ENCODE results near the gene TLE6. TPM values are rescaled to one million over a fixed set of nuclear protein-coding genes. Genes with fewer than 3 reads are reported as not detected.

The TLE6 gene
- total and polyA plus RNA-seq, 2 of the 13 experiments (the other 11 are each of a cell fraction or from before 2014, with no cell fraction given), result 0.24 to 5.5 TPM

DNA sequence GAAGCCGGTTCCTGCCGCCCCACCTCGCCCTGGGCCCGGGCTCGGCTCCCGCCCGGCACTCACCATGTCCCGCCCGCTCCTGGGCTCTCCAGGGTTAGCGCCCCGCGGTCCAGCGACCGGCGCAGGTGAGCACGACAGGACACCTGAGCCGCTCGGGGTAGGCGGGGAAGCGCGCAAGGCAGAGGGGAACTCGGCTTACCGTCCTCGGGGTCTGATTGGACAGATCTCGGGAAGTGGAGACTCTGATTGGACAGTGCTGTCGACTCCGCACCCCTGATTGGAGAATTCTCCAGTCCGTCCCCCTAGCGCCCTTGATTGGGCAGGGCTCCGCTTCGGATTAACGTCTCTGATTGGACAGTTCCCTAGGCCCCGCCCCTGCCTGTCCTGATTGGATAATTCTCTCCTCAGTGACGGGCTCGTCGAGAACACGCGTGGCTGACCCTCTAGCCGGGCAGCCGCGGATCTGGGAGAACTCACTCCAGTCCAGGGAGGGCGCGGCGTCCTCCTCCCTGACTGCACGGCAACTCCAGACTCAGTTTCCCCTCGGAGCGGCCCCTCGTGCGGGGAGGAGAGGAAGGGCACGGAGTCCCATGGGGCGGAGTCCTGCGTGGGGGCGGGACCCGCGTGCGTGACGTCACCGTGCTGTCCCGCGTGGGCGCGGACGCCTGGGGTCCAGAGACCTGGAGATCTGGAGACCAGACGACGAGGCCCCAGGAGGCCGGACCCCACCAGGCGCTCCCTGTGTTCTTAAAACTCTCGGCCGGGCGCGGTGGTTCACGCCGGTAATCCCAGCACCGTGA, 32.4 kb upstream of the TLE6 start, which contains the start of gene ZNF77 (continued):
- no peak for TF ChIP-seq JUNB (CRISPR knock-in tag; IDR thresholded peaks at IDR 0.05; ENCODE audit: borderline replicate concordance)
- 0 out of 2 replicates have a peak, but pooled peaks have one; percentile 29 for TF ChIP-seq ZNF367 (CRISPR knock-in tag; IDR thresholded peaks at IDR 0.05; ENCODE audit: borderline replicate concordance)
- TF ChIP-seq, protein P1, sequence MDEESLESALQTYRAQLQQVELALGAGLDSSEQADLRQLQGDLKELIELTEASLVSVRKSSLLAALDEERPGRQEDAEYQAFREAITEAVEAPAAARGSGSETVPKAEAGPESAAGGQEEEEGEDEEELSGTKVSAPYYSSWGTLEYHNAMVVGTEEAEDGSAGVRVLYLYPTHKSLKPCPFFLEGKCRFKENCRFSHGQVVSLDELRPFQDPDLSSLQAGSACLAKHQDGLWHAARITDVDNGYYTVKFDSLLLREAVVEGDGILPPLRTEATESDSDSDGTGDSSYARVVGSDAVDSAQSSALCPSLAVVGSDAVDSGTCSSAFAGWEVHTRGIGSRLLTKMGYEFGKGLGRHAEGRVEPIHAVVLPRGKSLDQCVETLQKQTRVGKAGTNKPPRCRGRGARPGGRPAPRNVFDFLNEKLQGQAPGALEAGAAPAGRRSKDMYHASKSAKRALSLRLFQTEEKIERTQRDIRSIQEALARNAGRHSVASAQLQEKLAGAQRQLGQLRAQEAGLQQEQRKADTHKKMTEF (CRISPR knock-in tag; IDR thresholded peaks at IDR 0.05), result peak; percentile 89
- TF ChIP-seq HIVEP1 (CRISPR knock-in tag; IDR thresholded peaks at IDR 0.05), result peak; percentile 77
- TF ChIP-seq ZNF510 (CRISPR knock-in tag; IDR thresholded peaks at IDR 0.05; ENCODE audit: low read depth), result no peak; the same call in 1 of the 2 replicates
- TF ChIP-seq, protein P2, sequence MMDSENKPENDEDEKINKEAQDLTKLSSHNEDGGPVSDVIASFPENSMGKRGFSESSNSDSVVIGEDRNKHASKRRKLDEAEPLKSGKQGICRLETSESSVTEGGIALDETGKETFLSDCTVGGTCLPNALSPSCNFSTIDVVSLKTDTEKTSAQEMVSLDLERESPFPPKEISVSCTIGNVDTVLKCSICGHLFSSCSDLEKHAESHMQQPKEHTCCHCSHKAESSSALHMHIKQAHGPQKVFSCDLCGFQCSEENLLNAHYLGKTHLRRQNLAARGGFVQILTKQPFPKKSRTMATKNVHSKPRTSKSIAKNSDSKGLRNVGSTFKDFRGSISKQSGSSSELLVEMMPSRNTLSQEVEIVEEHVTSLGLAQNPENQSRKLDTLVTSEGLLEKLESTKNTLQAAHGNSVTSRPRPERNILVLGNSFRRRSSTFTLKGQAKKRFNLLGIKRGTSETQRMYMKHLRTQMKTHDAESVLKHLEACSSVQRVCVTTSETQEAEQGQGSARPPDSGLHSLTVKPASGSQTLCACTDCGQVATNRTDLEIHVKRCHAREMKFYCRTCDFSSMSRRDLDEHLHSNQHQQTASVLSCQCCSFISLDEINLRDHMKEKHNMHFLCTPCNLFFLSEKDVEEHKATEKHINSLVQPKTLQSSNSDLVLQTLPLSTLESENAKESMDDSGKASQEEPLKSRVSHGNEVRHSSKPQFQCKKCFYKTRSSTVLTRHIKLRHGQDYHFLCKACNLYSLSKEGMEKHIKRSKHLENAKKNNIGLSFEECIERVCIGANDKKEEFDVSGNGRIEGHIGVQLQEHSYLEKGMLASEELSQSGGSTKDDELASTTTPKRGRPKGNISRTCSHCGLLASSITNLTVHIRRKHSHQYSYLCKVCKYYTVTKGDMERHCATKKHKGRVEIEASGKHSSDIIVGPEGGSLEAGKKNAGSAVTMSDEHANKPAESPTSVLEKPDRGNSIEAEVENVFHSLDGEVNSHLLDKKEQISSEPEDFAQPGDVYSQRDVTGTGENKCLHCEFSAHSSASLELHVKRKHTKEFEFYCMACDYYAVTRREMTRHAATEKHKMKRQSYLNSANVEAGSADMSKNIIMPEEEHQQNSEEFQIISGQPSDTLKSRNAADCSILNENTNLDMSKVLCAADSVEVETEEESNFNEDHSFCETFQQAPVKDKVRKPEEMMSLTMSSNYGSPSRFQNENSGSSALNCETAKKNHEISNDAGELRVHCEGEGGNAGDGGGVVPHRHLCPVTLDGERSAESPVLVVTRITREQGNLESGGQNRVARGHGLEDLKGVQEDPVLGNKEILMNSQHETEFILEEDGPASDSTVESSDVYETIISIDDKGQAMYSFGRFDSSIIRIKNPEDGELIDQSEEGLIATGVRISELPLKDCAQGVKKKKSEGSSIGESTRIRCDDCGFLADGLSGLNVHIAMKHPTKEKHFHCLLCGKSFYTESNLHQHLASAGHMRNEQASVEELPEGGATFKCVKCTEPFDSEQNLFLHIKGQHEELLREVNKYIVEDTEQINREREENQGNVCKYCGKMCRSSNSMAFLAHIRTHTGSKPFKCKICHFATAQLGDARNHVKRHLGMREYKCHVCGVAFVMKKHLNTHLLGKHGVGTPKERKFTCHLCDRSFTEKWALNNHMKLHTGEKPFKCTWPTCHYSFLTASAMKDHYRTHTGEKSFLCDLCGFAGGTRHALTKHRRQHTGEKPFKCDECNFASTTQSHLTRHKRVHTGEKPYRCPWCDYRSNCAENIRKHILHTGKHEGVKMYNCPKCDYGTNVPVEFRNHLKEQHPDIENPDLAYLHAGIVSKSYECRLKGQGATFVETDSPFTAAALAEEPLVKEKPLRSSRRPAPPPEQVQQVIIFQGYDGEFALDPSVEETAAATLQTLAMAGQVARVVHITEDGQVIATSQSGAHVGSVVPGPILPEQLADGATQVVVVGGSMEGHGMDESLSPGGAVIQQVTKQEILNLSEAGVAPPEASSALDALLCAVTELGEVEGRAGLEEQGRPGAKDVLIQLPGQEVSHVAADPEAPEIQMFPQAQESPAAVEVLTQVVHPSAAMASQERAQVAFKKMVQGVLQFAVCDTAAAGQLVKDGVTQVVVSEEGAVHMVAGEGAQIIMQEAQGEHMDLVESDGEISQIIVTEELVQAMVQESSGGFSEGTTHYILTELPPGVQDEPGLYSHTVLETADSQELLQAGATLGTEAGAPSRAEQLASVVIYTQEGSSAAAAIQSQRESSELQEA (CRISPR knock-in tag; IDR thresholded peaks at IDR 0.05; ENCODE audit: not compliant biosample characterization), result peak; percentile 80
- TF ChIP-seq ZNF34 (CRISPR knock-in tag; IDR thresholded peaks at IDR 0.05; ENCODE audit: borderline replicate concordance), result no peak
- TF ChIP-seq MEIS1 (CRISPR knock-in tag; IDR thresholded peaks at IDR 0.05; ENCODE audit: borderline replicate concordance), result 0 out of 2 replicates have a peak, but pooled peaks have one; percentile 19
- peak; percentile 25; the same call in 1 of the 2 replicates for TF ChIP-seq MAF1 (CRISPR knock-in tag; IDR thresholded peaks at IDR 0.05; ENCODE audit: borderline replicate concordance)
- TF ChIP-seq ZNF816 (CRISPR knock-in tag; IDR thresholded peaks at IDR 0.05; ENCODE audit: borderline replicate concordance), result 0 out of 2 replicates have a peak, but pooled peaks have one; percentile 50
- peak; percentile 92 for TF ChIP-seq MXD4 (CRISPR knock-in tag; IDR thresholded peaks at IDR 0.05)
- peak in 1 of 2 experiments; percentile 45; a peak in 1 of 4 replicates for TF ChIP-seq KLF16 (CRISPR knock-in tag; IDR thresholded peaks at IDR 0.05)
- TF ChIP-seq, protein P3, sequence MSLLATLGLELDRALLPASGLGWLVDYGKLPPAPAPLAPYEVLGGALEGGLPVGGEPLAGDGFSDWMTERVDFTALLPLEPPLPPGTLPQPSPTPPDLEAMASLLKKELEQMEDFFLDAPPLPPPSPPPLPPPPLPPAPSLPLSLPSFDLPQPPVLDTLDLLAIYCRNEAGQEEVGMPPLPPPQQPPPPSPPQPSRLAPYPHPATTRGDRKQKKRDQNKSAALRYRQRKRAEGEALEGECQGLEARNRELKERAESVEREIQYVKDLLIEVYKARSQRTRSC (CRISPR knock-in tag; IDR thresholded peaks at IDR 0.05; ENCODE audit: low read depth), result no peak
- peak; percentile 89 for TF ChIP-seq ZC3H13 (CRISPR knock-in tag; IDR thresholded peaks at IDR 0.05)
- TF ChIP-seq, protein P4, sequence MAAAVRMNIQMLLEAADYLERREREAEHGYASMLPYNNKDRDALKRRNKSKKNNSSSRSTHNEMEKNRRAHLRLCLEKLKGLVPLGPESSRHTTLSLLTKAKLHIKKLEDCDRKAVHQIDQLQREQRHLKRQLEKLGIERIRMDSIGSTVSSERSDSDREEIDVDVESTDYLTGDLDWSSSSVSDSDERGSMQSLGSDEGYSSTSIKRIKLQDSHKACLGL (CRISPR knock-in tag; IDR thresholded peaks at IDR 0.05), result peak; percentile 66; the same call in 1 of the 2 replicates
- TF ChIP-seq YEATS2 (CRISPR knock-in tag; IDR thresholded peaks at IDR 0.05; ENCODE audit: borderline replicate concordance), result peak; percentile 82; the same call in 1 of the 2 replicates
- peak; percentile 73 for TF ChIP-seq ZNF556 (CRISPR knock-in tag; IDR thresholded peaks at IDR 0.05; ENCODE audit: borderline replicate concordance)

Data from HepG2 (cell line).